ENCODE data around the gene REEP6. TPM values are rescaled to one million over a fixed set of nuclear protein-coding genes. Genes with fewer than 3 reads are reported as not detected.
A peak's percentile ranks its signal among the peaks of the same experiment; 100 is the strongest.
"Not testable (repeated sequence)": the region's sequence is repeated elsewhere in the genome, so short reads cannot be mapped to it uniquely, and the experiment has no call there.

REEP6 gene
- total RNA-seq, 2 donors from 2014 or later, result 1.4 to 2.9 TPM

- DNase-seq (ENCODE audit: low spot score in 2 of 2) (no peak), ATAC-seq (no peak)
- H3K9me3 Mint-ChIP-seq, result no peaks in the 10 kb centered on the region
- H3K36me3 Mint-ChIP-seq, result no peaks in the 10 kb centered on the region
- H3K27ac Mint-ChIP-seq, result no peak overlapping the region
Measured at GRCh38 chr19:1495051-1495798, 4.2 kb downstream of the REEP6 start.

- H3K27ac Mint-ChIP-seq, result no peak overlapping the region
- H3K9me3 Mint-ChIP-seq, result no peaks in the 10 kb centered on the region
- no peaks in the 10 kb centered on the region for H3K36me3 Mint-ChIP-seq
- ATAC-seq, result no peak
- DNase-seq (ENCODE audit: low spot score in 2 of 2), result no peak
Measured at GRCh38 chr19:1495799-1496713, 5.1 kb downstream of the REEP6 start.

- H3K9me3 Mint-ChIP-seq, result no peaks in the 10 kb centered on the region
- DNase-seq (ENCODE audit: low spot score in 2 of 2), result no peak
- H3K36me3 Mint-ChIP-seq, result no peaks in the 10 kb centered on the region
- ATAC-seq, result no peak
- no peak overlapping the region for H3K27ac Mint-ChIP-seq
Measured at GRCh38 chr19:1496714-1497577, 6.0 kb downstream of the REEP6 start.

- no peaks in the 10 kb centered on the region for H3K9me3 Mint-ChIP-seq
- no peaks in the 10 kb centered on the region for H3K36me3 Mint-ChIP-seq
- DNase-seq (ENCODE audit: low spot score in 2 of 2) (no peak), ATAC-seq (no peak)
- H3K27ac Mint-ChIP-seq, result no peak overlapping the region
Measured at GRCh38 chr19:1497578-1498235, 6.7 kb downstream of the REEP6 start.

- ATAC-seq; H3K9me3 Mint-ChIP-seq; H3K27ac Mint-ChIP-seq; H3K36me3 Mint-ChIP-seq; DNase-seq (ENCODE audit: low spot score in 2 of 2): not testable (repeated sequence)
Measured at GRCh38 chr19:1499231-1499630, 8.2 kb downstream of the REEP6 start.

- H3K27ac Mint-ChIP-seq, result no peak overlapping the region
- ATAC-seq (no peak), DNase-seq (ENCODE audit: low spot score in 2 of 2) (no peak)
- no peaks in the 10 kb centered on the region for H3K36me3 Mint-ChIP-seq
- no peaks in the 10 kb centered on the region for H3K9me3 Mint-ChIP-seq
Measured at GRCh38 chr19:1501200-1501595, 10.2 kb downstream of the REEP6 start.

- no peaks in the 10 kb centered on the region for H3K9me3 Mint-ChIP-seq
- H3K27ac Mint-ChIP-seq, result no peak overlapping the region
- no peaks in the 10 kb centered on the region for H3K36me3 Mint-ChIP-seq
- ATAC-seq (no peak), DNase-seq (ENCODE audit: low spot score in 2 of 2) (no peak)
Measured at GRCh38 chr19:1502433-1503088, 11.6 kb downstream of the REEP6 start.

- no peaks in the 10 kb centered on the region for H3K36me3 Mint-ChIP-seq
- H3K9me3 Mint-ChIP-seq, result no peaks in the 10 kb centered on the region
- H3K27ac Mint-ChIP-seq, result no peak overlapping the region
- ATAC-seq (peak; percentile 50 to 60), DNase-seq (ENCODE audit: low spot score in 2 of 2) (peak; percentile 71 to 84)
Measured at GRCh38 chr19:1503089-1503924, 12.3 kb downstream of the REEP6 start.

GRCh38 chr19:1503925-1504773 is 13.2 kb downstream of the REEP6 start:
- ATAC-seq (no peak), DNase-seq (ENCODE audit: low spot score in 2 of 2) (no peak)
- no peak overlapping the region for H3K27ac Mint-ChIP-seq
- H3K9me3 Mint-ChIP-seq, result no peaks in the 10 kb centered on the region
- no peaks in the 10 kb centered on the region for H3K36me3 Mint-ChIP-seq

GRCh38 chr19:1505012-1505411 is 14.0 kb downstream of the REEP6 start:
- no peaks in the 10 kb centered on the region for H3K36me3 Mint-ChIP-seq
- H3K9me3 Mint-ChIP-seq, result no peaks in the 10 kb centered on the region
- no peak for DNase-seq (ENCODE audit: low spot score in 2 of 2)
- ATAC-seq, result no peak
- H3K27ac Mint-ChIP-seq, result no peak overlapping the region

GRCh38 chr19:1505991-1506881 is 15.3 kb downstream of the REEP6 start:
- no peaks in the 10 kb centered on the region for H3K36me3 Mint-ChIP-seq
- H3K9me3 Mint-ChIP-seq, result no peaks in the 10 kb centered on the region
- DNase-seq (ENCODE audit: low spot score in 2 of 2) (no peak), ATAC-seq (no peak)
- H3K27ac Mint-ChIP-seq, result no peak overlapping the region

GRCh38 chr19:1507192-1507660 is 16.2 kb downstream of the REEP6 start:
- no peak for DNase-seq (ENCODE audit: low spot score in 2 of 2)
- no peaks in the 10 kb centered on the region for H3K36me3 Mint-ChIP-seq
- no peaks in the 10 kb centered on the region for H3K9me3 Mint-ChIP-seq
- no peak overlapping the region for H3K27ac Mint-ChIP-seq
- no peak for ATAC-seq

- Mint-ChIP-seq H3K27ac (peak overlapping the region; percentile 32 to 36), H3K9me3 (no peaks in the 10 kb centered on the region), H3K36me3 (no peaks in the 10 kb centered on the region)
- ATAC-seq (peak; percentile 84 to 92), DNase-seq (ENCODE audit: low spot score in 2 of 2) (peak; percentile 85 to 86)
Measured at GRCh38 chr19:1507763-1508506, 17.0 kb downstream of the REEP6 start.
